Anterior cingulate cortex (tissue), 58 donors: ENCODE data around the gene PACRG.

Experiments used
- DNase-seq, 58 donors: peaks; one replicate each; lab custom pipeline; 2025; lab: John Stamatoyannopoulos, UW

The PACRG gene

GRCh38 chr6:162709431-162709830, 18.3 kb upstream of the PACRG start:
- no peak for DNase-seq

- DNase-seq, result no peak
Measured at GRCh38 chr6:162710419-162710818, 17.4 kb upstream of the PACRG start.

DNA sequence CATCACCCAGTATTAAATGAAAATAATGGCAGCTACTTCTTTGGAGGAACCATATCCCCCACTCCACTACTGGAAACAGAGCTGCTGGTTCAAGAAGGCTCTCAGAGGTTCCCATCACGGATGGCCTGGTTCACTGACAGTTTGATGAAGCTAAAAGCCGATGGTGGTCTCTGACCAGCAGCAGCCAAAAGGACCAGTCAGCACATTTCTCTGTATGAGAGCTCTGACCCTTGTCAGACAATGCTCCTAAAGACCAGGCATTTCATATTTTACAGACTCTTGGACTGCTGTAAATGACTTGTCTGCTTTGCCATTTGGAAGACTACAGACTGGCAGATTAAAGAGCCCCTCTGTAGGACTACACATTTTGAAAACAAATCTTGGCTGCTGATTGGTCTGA, 16.8 kb upstream of the PACRG start:
- DNase-seq, result no peak

GRCh38 chr6:162711376-162711775, 16.4 kb upstream of the PACRG start:
- DNase-seq, result no peak

DNA sequence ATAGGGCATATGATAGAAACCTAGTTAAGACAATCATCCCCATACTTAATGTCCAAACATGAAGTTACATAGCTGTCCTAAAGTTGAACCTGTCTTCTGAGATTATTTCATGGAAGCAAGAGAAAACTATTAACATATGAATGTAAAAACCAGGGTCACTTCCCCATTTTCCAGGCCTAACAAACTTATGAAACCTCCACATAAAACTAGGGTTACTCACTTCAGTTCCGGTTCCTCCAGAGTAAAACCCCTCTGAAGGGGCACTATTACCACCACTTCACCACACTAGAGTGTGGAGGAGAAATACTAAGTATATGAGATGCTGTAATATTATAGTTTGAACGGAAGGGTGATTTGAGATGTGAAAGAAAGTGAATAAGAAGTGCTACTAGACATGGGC, 15.1 kb upstream of the PACRG start:
- no peak for DNase-seq

DNA sequence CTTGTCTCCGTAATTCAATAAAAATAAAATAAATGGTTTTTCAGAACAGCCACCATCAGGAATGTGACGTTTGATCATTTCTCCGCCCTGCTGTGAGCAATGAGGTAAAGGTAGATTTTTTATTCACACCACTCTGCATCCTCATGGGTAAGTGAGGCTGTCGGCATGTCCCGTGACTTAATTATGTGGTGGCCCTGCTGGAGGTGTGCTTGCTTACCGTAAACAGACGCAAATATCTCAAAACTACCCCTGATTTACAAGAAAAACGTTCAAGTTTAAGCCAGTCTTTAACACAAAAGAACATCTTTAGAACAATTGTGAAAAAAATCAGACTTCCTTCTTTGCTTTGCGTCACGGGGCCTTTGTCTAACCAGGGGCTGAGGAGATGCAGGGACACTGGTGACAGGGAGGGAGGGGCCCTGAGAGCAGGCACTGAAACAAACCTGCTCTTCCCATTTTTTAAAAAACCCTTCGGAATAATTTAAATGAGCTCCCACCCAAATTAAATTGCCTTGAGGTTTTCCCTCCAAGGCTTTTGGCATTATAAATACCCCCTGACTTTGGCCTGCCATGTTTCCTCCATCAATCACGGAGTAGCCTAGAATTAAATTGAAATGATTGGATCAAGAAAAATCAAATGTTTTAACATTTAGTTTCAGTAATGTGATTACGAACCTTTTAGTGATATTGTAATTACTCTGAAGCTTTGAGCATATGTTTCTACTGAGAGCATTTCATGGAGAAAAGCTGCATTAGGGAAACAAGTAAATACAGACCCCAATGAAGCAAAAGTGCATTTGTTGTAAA, 13.6 kb upstream of the PACRG start:
- no peak for DNase-seq

DNA sequence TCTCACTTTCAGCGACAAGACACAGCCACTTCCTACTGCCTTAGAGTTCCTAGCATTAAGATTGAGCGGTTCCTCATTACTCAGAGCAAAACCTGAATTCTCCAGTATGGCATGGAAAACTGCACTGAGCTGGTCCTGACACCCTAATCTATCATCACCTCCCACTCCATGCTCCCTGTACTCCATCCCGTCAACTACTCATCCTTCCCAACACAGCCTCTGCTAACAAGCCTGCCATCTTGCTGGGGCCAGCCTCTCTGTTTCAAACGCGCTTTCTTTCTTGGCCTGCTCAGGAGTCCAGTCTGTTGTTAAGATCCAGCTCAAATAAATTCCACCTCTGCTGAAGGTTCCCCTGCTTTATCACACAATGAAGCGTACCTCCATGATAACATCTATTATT, 12.2 kb upstream of the PACRG start:
- DNase-seq, result no peak

- no peak for DNase-seq
Measured at GRCh38 chr6:162719528-162719927, 8.2 kb upstream of the PACRG start.

- no peak for DNase-seq
Measured at GRCh38 chr6:162721404-162721687, 6.4 kb upstream of the PACRG start.

DNA sequence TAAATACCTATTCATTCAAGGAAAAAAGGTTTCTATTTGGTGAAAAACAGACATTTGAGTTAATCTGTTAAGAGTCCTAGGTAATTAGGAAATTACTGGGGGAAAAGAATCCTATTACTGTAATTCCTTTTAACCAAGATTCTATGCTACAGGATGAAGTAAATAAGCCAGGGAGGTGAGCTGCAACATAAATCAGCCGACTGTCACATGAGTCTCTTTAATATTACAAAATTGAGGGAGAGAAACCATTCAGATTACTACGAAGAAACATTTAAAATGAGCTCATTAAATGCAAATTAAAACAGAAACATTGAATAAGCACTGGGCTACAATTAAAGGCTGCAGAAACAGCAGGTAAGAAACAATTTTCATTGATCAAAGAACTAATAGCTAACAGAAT, 5.5 kb upstream of the PACRG start:
- DNase-seq, result no peak

DNA sequence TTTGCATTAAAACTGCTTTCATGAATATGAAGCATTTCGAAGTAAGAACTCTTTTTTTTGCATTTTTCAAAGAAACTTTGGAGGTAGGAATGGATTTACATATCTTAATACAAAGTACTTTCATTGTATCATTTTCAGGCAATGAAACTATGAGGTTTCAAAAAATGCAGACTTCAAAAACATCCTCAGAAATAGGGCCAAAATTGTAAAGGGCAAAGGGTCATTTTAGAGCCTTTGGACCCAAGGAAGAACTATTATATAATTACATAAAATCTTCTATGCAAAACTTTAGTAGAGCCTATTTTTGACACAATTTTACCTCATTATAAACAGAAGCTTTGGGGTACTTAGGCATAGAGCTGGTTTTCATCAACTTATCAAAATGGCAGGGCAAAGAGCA, 5.1 kb upstream of the PACRG start:
- DNase-seq, result no peak

GRCh38 chr6:162726947-162727321, 840 bp upstream of the PACRG start:
- peak in 1 of 58 donors; percentile 48 for DNase-seq

DNA sequence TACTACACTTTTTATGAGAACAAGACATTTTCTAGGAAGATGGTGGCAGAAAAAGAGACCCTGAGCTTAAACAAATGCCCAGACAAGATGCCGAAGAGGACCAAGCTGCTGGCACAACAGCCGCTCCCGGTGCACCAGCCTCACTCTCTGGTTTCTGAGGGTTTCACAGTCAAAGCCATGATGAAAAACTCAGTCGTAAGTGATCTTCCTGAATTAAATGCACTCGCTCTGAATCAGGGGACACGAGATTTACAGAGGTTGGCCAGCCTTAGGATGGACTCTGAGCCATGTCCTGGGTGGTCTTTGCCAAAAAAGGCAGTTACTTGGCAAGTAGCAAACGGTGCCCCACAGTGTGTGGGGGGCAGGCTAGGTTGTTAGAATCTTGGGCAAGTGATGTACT, 423 bp downstream of the PACRG start:
- DNase-seq, result peak in 18 of 58 donors; percentile 1 to 74 (median 40)

DNA sequence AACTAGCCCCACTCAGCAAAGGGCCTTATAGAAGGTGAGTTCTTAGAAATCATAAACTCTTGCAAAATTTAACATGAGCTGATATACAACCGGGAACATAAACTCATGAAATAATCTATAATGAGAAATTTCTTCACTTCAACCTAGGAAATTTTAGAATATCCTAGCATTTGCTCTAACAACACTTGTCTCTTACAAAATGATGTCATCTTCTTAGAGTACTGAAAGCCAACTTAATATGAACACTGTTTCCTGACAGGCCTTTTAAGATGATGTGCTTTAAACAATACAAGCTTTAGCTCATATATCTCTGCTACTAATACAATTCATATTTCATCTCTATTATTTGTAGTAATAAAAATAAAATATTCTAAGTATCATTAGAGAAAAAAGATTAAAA, 932 bp downstream of the PACRG start:
- no peak for DNase-seq

DNA sequence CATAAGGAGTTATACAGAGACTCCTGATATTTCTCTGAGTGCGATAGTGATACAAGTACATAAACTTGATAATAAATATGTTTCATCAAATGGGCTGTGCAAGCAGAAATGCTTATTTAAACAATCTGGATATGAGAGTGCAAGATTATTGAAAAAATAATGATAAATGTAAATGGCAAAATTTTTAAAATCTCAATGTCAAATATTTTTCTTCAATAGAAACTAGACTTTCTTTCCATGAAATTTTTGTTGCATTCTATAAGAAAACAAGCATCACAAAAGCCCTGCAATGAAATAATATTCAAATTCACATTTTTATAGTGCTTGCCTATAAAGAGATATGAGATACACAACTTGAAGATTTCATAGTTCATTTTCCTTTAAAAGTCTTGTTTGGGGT, 2.7 kb downstream of the PACRG start:
- DNase-seq, result no peak

DNA sequence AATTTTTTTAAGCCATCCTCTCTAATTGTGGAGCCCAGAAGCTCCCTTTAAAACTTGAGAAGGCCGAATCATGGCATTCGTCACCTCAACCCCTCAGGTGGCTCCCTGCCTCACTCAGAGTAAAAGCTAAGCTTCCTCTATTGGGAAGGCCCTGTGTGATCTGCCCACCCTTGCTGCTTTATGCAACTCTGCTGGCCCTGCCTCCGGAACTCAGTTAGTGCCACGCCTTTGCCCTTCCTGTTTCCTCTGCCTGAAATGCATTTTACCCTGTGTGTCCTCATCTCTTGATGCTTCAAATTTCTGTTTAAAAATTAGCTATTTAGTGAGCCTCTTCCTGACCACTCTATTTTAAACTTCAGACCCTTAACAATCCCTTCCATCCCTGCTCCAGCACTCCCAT, 5.7 kb downstream of the PACRG start:
- no peak for DNase-seq

- no peak for DNase-seq
Measured at GRCh38 chr6:162736961-162737360, 9.2 kb downstream of the PACRG start.

DNA sequence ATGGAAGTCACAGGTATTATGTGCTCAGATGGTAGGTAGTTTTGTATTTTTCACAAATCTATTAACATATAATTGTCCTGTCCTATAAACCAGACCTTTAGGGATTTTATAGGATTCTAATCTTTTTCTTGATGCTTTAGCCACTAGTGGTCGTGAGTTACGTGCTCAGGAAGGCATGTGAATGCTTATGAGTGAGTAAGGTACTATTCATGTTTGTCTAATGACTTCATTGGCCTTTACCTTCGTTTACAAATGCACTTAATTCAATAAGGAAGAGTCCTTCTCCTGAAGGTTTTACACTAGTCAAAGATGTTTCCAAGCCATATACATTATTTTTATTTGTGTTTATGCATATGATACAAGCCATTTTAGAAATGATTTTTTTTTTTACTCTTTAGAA, 23.0 kb downstream of the PACRG start:
- no peak for DNase-seq

GRCh38 chr6:162751211-162751859, 23.6 kb downstream of the PACRG start:
- no peak for DNase-seq

DNA sequence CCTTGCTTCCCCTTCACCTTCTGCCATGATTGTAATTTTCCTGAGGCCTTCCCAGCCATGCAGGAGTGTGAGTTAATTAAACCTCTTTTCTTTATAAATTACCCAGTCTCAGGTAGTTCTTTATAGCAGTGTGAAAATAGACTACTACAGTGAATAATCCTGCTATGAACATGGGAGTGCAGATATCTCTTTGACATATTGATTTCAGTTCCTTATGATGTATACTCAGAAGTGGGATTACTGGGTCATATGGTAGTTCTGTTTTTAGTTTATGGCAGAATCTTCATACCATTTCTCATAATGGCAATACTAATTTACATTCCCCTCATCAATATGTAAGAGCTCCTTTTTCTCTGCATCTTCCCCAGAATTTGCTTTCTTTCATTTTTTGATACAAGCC, 26.0 kb downstream of the PACRG start:
- DNase-seq, result no peak

- DNase-seq, result no peak
Measured at GRCh38 chr6:162770136-162770535, 42.4 kb downstream of the PACRG start.

DNA sequence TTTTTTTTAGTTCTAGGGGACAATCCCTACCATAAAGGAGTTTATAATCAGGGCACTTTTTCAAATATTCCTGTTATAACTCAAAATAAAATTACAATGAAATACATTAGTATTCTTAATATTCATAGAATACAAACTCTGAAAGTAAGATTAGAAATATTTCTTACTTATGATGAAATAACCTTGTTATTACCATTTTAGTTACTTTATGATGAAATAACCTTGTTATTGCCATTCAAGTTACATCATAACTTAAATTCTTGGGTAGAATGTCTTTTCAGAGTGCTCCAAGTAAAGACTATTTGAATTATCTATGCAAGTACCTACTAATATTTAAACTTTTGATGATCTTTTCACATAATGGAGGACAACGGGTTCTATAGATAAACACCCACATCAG, 43.2 kb downstream of the PACRG start:
- no peak for DNase-seq

GRCh38 chr6:162772466-162772865, 44.7 kb downstream of the PACRG start:
- no peak for DNase-seq
